NCI-H187 (cell line): ENCODE measurements around the gene NEU2.

Source experiments
- DNase-seq, 2 experiments: peaks; one replicate each; lab custom pipeline; 2025; lab: John Stamatoyannopoulos, UW

Gene NEU2

GRCh38 chr2:233076749-233077148 is 44.3 kb downstream of the NEU2 start:
- DNase-seq, result no peak

- no peak for DNase-seq
Measured at GRCh38 chr2:233079473-233079877, 47.0 kb downstream of the NEU2 start.

- DNase-seq, result no peak
Measured at GRCh38 chr2:233079953-233080835, 47.7 kb downstream of the NEU2 start.

GRCh38 chr2:233080836-233081229 is 48.4 kb downstream of the NEU2 start:
- DNase-seq, result no peak

- no peak for DNase-seq
Measured at GRCh38 chr2:233081232-233081730, 48.8 kb downstream of the NEU2 start.

GRCh38 chr2:233081731-233082221 is 49.3 kb downstream of the NEU2 start:
- DNase-seq, result no peak

- no peak for DNase-seq
Measured at GRCh38 chr2:233082222-233082930, 49.9 kb downstream of the NEU2 start.

GRCh38 chr2:233082931-233083755 is 50.7 kb downstream of the NEU2 start:
- DNase-seq, result no peak

- no peak for DNase-seq
Measured at GRCh38 chr2:233083782-233084181, 51.3 kb downstream of the NEU2 start.

- no peak for DNase-seq
Measured at GRCh38 chr2:233084488-233084887, 52.0 kb downstream of the NEU2 start.
